GM12878 (cell line): Measurements from ENCODE around the gene HSPA1B. TPM values are rescaled to one million over a fixed set of nuclear protein-coding genes. Genes with fewer than 3 reads are reported as not detected.

Experiments
- BRCA1 ChIP-seq: IDR thresholded peaks from 2 replicates; pipeline ENCODE4 v1.6.1; 2011; ENCODE audit warnings: low read depth, low read length, improper control_type of control experiment
- CEBPZ ChIP-seq: fragments of 150-350 bp; IDR thresholded peaks from 2 replicates; pipeline ENCODE4 v1.6.1; 2016; ENCODE audit warnings: low read depth, low read length
- E4F1 ChIP-seq: fragments of 450-650 bp; IDR thresholded peaks from 2 replicates; pipeline ENCODE4 v1.6.1; 2018; ENCODE audit warnings: borderline replicate concordance, mild to moderate bottlenecking; ENCODE audit not compliant: partially characterized antibody
- FOXK2 ChIP-seq: fragments of 450-650 bp; IDR thresholded peaks from 2 replicates; pipeline ENCODE4 v1.6.1; 2017; ENCODE audit warnings: mild to moderate bottlenecking, moderate library complexity
- NFIC ChIP-seq: IDR thresholded peaks from 2 replicates; pipeline ENCODE4 v1.6.1; 2012; ENCODE audit warnings: low read depth, mild to moderate bottlenecking, inconsistent platforms, low read length, moderate library complexity
- NFYA ChIP-seq: IDR thresholded peaks from 2 replicates; pipeline ENCODE4 v1.6.1; 2011; ENCODE audit warnings: low read depth, mild to moderate bottlenecking, low read length, improper control_type of control experiment, borderline replicate concordance
- NR2C1 ChIP-seq: fragments of 450-650 bp; IDR thresholded peaks from 2 replicates; pipeline ENCODE4 v1.6.1; 2017; ENCODE audit warnings: antibody characterized with exemption, mild to moderate bottlenecking, moderate library complexity
- PML ChIP-seq: IDR thresholded peaks from 2 replicates; pipeline ENCODE4 v1.6.1; 2012; ENCODE audit warnings: low read length, inconsistent platforms
- POLR2AphosphoS5 ChIP-seq: IDR thresholded peaks from 2 replicates; pipeline ENCODE4 v1.6.1; 2011; ENCODE audit warnings: mild to moderate bottlenecking, low read length, inconsistent platforms
- RCOR1 ChIP-seq: conservative IDR thresholded peaks from 2 replicates; pipeline ENCODE4 v1.6.1; 2012; ENCODE audit warnings: low read depth, low read length, improper control_type of control experiment
- RUNX3 ChIP-seq: IDR thresholded peaks from 2 replicates; pipeline ENCODE4 v1.6.1; 2012; ENCODE audit warnings: low read length, inconsistent platforms
- SMARCA5 ChIP-seq: fragments of 450-650 bp; IDR thresholded peaks from 2 replicates; pipeline ENCODE4 v1.6.1; 2017; ENCODE audit warnings: mild to moderate bottlenecking
- SREBF1 ChIP-seq: IDR thresholded peaks from 2 replicates; pipeline ENCODE4 v1.6.1; 2012; ENCODE audit warnings: mild to moderate bottlenecking, low read length
- SUPT20H ChIP-seq: IDR thresholded peaks from 2 replicates; pipeline ENCODE4 v1.6.1; 2011; ENCODE audit warnings: low read depth, mild to moderate bottlenecking, low read length, moderate library complexity, borderline replicate concordance; ENCODE audit not compliant: control insufficient read depth
- SUZ12 ChIP-seq: fragments of 200-600 bp; sonication (generic); IDR thresholded peaks from one replicate; pipeline ENCODE4 v1.6.1; 2018; ENCODE audit warnings: antibody characterized with exemption, mild to moderate bottlenecking; ENCODE audit not compliant: unreplicated experiment
- TARDBP ChIP-seq: IDR thresholded peaks from 2 replicates; pipeline ENCODE4 v1.6.1; 2016; ENCODE audit warnings: borderline replicate concordance
- TBL1XR1 ChIP-seq: IDR thresholded peaks from 2 replicates; pipeline ENCODE4 v1.6.1; 2012; ENCODE audit warnings: low read depth, low read length, improper control_type of control experiment
- ZNF207 ChIP-seq: fragments of 450-650 bp; IDR thresholded peaks from 2 replicates; pipeline ENCODE4 v1.6.1; 2014; ENCODE audit warnings: antibody characterized with exemption, mild to moderate bottlenecking, borderline replicate concordance
- ZNF592 ChIP-seq: fragments of 450-650 bp; IDR thresholded peaks from 2 replicates; pipeline ENCODE4 v1.6.1; 2017; ENCODE audit warnings: mild to moderate bottlenecking, moderate library complexity
- ZZZ3 ChIP-seq: IDR thresholded peaks from 2 replicates; pipeline ENCODE4 v1.6.1; 2011; ENCODE audit warnings: low read depth; ENCODE audit not compliant: control insufficient read depth, insufficient read length
- polyA plus RNA-seq, 11 experiments: library from polyadenylated mRNA; depleted of rRNA in 4 of 11; unstranded in 6 of 11; stranded (reverse) in 5 of 11; fragments of >200 nt; fragmentation: Nextera tagmentation in 4 of 11; fragmentation: Illumina TruSeq in 1 of 11; extraction: Ambion mirVana in 4 of 11; extraction: Trizol in 1 of 11; gene quantifications; 1 replicate in 1 of 11; 2 replicates in 10 of 11; pipeline versions ENCODE4 v1.2.1 to v1.2.3, GENCODE V29; 2011 to 2016; ENCODE audit warnings: inconsistent platforms in 2 of 11, missing spikeins in 2 of 11, low read depth in 1 of 11
- total RNA-seq, 4 experiments: library from RNA; depleted of rRNA in 3 of 4; stranded (reverse); fragments of >200 nt in 3 of 4; fragmentation: Illumina TruSeq in 1 of 4; extraction: Trizol in 1 of 4; gene quantifications; 2 replicates each; pipeline versions ENCODE4 v1.2.1 to v1.2.3, GENCODE V29; 2013 to 2021

The HSPA1B gene
- total and polyA plus RNA-seq, 10 of the 15 experiments (the other 5 are each of a cell fraction or from before 2014, with no cell fraction given) = 0.11 to 40.5 (median 12.8) TPM

- no peak for TF ChIP-seq E4F1
- no peak for TF ChIP-seq NFYA
- TF ChIP-seq SMARCA5 = no peak
- no peak for TF ChIP-seq NR2C1
- no peak; the same call in 1 of the 2 replicates for TF ChIP-seq ZNF207
- no peak for TF ChIP-seq SREBF1
- TF ChIP-seq RCOR1 = no peak
- no peak for TF ChIP-seq CEBPZ
- TF ChIP-seq ZNF592 = no peak
- TF ChIP-seq POLR2AphosphoS5 = peak; percentile 83
- no peak for TF ChIP-seq TBL1XR1
- no peak for TF ChIP-seq RUNX3
- no peak for TF ChIP-seq NFIC
- no peak for TF ChIP-seq ZZZ3
- TF ChIP-seq SUPT20H = no peak
- TF ChIP-seq TARDBP = no peak
- no peak for TF ChIP-seq SUZ12
- TF ChIP-seq BRCA1 = no peak
- TF ChIP-seq FOXK2 = no peak
- TF ChIP-seq PML = peak; percentile 25; the same call in 1 of the 2 replicates
Measured at GRCh38 chr6:31821301-31822035, 6.1 kb upstream of the HSPA1B start (continued).
